Left kidney (tissue), 2 donors: Measurements from ENCODE around the gene IGFBPL1. TPM values are rescaled to one million over a fixed set of nuclear protein-coding genes. Genes with fewer than 3 reads are reported as not detected.
"Not testable (repeated sequence)": the region's sequence is repeated elsewhere in the genome, so short reads cannot be mapped to it uniquely, and the experiment has no call there.

Experiments
- DNase-seq: peaks from one replicate; pipeline ENCODE4 v3.0.0-alpha.2; 2013
- polyA plus RNA-seq: library from polyadenylated mRNA; unstranded; fragments of 120-200 nt; gene quantifications from one replicate; pipeline ENCODE4 v1.2.1, GENCODE V29; 2013; ENCODE audit not compliant: insufficient read length

The IGFBPL1 gene
- polyA plus RNA-seq, 1 donor = 1.9 TPM

DNA sequence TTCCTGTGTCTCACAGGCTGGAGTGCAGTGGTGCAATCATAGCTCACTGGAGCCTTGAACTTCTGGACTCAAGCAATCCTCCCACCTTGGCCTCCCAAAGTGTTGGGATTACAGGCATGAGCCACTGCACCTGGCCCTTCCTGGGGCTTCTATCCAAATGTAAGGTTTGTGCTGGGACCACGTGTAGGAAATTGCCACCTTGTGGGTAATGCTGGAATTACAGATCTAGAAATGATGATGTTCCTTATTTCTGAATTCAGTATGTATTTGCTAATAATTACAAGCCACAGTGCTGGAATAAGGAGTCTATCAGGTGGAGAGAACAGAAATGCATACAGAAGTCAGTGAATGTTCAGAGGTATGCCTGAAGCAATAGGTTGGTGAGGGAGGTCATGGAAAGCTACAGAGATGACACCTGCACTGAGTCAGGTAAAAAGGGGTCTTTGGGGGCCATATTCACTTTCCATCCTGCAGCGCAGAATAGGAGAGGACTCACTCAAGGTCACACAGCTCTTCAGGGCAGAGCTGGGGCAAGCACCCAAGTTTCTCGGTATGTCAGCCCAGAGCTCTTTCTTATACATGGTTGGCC lies 8.8 kb upstream of the IGFBPL1 start:
- no peak for DNase-seq

DNA sequence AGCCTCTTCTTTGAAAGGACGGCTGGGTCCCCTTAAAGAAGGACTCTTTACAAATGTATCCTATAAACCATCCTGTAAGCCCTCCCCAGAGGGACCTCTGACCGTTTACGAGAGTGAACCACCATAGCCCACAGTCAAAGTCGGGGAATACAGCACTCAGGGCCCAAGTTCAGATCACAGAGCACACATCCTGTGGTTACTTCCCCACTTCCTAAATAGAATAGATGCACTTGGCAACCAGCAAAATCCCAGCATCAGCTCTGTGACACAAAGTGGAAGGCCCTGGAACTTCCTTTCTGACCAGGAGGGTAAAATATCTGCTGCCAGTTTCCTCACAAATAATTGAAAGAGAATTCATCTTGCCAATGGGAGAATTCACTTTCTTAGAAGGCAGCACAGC lies 6.9 kb upstream of the IGFBPL1 start:
- DNase-seq = no peak

DNA sequence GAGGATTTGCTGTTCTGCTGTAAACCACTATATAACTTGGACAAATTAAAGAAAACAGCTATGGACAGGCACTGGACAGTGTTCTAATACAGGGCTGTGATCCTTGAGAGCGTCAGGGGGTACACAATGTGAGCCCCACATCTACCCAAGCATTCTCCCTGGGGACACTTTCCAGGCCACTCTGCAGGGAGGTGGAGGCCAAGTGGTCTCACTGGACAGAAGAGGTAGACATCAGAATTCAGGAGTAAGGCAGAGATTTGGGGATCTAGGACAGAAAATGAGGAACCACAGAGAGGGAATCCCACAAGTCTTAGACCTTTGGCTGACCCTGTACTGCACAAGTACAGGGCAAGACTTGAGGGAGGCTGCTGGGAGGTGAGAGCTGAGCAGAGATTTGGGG lies 3.8 kb upstream of the IGFBPL1 start:
- no peak for DNase-seq

DNA sequence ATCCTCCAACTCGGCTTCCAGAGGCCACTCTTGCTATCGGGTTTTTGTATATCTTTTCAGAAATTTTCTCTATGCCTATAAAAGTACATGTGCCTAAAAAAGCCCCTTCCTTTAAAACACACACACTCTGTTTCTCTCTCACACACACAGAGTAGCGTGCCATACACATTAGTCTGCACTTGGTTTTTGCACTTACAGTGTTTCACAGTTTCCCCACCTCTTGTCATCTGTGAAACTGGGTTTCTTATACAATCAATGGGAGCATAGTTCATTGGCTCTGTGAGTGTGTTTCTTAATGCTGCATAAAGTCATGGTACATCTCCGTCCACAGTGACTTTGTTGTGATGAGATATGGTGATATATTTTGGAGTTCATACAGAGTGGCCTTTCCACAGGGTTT lies 664 bp upstream of the IGFBPL1 start:
- DNase-seq = no peak

DNA sequence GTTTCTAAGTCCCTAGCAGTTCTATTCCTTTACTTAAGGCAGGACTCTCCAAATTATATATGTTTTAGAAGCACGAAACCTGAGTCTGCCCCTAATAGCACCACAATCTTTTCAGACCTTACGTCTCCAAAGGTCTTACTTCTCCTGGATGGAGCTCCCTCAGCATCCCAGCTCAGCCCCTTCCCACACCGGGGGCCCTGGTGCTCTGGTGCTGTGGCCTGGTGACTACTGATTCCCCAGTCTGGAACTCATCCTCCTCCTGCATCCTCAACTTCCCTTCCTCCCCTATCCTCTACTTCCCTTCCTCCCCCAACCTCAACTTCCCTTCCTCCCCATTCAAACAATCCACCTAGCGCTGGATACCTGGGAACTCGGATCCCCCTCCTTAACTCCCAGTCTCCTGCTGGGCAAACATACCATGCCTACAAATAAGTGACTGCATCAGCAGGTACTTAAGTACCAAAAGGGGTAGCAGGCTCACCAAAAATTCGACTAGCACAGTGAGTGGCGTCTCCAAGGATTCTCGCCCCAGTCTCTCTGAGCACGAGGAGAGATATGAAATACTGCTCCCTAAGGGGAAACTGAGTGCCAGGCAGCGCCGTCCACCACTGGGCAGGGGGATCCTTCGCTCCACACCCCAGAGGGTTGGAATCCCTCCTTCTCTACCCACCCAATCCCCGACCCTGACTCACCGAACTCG lies 831 bp downstream of the IGFBPL1 start:
- no peak for DNase-seq

DNA sequence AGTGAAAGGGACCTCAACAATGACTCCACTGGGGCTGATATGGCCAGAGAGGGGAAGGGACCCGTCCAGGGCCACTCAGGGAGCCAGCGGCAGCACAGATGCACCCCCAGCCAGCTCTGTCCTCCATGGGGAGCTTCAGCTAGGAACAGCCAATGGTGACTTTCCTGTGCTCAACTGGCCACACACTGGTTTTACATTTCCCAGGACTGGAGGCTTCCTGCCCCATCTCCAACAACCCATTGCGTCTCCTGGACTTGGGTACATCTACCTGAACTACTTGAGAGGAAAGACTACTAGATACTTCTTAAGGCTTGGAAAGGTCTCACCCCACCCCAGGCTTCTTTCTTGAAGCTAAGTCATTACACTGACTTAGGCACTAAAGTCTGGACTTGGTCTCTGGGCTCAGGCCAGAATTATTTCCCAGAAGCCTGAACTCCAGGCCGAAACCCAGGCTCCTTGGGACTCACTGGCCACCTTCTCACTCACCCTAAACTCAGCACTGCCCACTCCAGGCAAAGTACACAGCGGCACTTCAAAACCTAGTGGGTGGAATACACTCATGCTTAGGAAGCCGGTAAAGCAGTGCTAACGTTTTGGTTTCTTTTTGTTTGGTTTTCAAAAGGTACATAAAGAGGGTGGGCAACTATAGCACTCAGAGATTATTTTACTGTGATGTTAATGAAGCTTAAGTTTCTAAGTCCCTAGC lies 1.5 kb downstream of the IGFBPL1 start:
- DNase-seq = no peak

DNA sequence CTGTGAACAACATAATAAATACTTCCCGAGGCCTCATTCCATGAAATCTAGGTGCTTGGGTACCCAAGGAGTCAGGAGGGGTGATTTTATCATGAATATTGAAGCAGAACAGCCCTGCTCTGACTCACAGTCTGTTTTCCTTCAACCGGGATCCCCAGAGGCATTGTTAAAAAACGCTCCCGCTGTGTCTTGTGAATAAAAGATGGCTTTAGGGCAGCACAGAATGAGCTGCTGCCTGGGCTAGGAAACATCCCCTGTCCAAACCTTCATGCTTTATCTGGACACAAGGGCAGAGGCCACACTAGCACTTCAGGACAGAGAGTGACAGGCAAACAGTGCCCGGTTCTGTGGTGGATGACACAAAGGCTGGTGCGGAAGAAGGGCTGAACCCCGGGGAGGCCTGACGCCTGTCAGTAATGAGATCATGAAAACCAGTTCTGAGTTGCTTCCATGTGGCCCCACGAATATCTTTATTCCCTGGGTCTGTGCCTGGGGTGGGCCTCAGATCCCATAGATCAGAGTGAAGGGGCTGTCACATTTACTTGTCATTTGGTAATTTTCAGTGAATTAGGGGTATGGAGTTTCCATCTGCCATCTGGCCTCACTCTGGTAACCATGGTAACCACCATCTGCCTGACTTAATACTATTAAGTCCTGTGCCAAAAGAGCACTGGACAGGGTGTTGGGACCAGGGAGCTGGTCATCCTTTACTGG lies 2.6 kb downstream of the IGFBPL1 start:
- DNase-seq = no peak

DNA sequence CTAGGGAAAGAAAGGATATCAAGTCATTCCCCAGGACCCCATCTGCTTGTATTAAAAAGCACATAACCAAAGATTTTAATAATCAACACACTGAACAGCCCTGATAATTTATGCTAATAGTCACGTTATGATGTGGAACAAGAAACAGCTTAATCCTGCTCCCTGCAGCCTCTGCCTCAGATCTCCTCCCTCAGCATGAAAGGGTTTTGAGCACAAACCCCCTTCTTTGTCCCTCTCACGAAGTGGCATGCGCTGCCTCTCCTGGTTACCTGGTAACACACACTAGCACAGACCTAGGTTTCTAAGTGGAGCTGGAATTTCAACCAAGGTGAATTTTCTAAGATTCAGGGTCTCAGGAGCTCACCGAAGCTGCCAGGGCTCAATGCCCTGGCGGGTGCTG lies 5.1 kb downstream of the IGFBPL1 start:
- DNase-seq = no peak

DNA sequence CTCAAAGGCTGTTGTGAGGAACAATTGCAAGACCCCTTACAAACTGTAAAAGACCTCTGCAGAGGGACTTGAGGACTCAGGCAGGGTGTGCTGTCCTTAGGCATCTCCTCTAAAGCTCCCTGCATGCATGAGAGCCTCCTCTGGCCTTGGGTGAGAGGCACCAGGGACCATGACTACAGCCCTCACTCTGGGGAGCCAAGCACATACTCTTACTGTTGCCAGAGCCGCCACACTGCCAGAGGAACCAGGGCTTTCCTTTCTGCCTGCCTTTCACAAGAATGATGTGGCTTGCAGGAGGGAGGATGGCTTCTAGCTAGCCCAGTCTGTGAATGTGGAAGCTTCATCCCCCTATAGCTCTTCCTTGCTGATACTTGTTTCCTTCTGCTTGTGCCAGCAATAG lies 5.9 kb downstream of the IGFBPL1 start:
- DNase-seq = no peak

DNA sequence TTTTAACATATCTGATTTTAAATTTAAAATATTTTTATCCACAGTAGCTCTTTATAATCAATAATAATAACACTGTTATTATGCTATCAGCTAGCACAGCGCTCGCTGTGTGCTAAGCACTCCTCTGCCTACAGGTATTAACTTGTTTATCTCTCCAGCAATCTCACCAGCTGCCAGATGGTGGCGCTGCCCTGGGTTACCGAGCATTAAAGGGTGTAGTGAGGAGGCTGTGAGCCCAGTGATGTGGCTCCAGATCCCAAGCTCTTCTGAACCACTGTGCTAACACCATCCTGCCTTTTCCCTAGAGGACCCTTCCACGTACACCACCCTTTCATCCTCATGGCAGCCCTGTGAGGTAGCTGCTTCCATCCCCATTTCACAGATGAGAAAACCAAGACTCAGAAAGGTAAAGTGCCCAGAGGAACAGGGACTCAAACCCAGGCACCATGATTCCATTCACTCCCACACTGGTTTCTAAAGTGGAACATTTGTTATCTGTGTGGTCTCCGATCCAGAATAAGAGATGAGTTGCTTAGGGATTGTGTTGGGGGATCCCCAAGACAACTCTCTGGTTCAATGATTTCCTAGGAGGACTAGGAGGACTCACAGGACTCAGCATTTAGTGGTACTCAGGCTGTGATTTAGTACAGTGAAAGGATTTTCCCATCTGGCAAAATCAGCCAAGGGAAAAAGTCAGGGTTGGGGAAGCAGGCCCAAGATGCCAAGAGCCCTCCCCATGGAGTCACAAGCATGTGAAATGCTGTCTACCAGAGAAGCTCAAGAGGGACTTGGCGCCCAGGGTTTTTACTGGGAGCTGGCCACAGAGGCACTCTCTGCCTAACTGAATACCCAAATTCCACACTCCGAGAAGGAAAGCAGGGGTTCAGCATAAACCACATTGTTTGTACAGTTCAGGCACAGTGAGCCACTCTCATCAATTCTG lies 7.0 kb downstream of the IGFBPL1 start:
- DNase-seq = no peak

DNA sequence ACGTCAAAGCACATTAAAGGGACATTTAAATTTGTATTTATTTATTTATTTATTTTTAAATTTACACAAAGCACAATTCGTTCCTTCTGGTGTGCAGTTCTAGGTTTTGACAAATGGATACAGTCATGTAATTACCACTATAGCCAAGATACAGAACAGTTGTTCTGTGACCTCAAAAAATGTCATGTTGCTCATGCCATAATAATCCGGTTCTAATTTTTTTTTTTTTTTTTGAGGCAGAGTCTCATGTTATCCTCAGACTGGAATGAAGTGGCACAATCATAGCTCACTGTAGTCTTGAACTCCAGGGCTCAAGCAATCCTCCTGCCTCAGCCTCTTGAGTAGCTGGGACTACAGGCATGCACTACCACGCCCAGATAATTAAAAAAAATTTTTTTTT lies 7.8 kb downstream of the IGFBPL1 start:
- no peak for DNase-seq

DNA sequence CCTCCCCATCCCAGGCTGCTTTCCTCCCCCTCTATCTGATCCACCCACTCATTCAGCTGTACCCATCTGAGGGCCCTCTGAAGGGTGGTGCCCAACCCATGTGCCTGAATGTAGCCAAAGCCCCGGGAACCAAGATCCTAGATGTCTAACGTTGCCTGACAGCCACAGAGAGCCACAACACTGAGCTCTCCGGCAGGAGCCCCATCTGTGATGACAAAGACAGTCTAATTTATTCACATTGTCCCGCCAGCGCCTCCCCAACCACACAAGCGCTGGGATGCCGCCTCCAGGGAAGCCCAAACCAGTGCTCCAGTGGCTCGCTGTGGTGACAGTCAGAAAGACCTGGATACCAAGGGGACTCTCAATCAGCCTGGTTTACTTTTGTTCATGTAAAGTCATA lies 8.4 kb downstream of the IGFBPL1 start:
- DNase-seq = no peak

DNA sequence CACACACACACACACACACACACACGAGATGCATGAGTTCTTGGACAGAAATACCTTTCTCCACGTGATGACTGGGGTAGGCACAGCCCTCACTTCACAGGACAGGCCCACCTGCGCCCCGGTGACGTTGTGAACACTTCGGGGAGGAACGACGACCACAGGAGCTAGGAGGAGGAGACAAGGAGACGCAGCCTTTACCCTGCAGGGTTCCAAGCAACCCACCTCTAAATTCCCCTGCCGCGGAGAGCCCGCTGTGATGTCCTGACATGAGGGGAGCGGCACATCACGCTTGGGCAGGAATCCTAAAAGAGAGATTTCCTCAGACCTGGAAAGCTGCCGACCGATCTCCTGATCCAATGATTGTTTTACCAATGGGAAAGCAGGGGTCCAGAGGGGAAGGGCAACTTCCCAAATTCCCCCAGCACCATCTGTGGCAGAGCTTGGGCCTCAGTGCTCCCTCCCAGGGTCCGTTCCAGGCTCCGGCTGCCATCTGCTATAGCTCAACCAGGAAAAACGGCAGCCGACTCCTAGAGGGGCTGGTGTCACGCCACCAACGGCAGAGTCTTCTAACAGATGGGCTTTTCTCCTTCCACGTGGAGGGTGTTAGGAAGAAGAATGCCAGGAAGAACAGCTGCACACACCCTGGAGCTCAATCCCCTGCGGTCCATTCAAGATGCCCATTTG lies 10.1 kb downstream of the IGFBPL1 start:
- no peak for DNase-seq

DNA sequence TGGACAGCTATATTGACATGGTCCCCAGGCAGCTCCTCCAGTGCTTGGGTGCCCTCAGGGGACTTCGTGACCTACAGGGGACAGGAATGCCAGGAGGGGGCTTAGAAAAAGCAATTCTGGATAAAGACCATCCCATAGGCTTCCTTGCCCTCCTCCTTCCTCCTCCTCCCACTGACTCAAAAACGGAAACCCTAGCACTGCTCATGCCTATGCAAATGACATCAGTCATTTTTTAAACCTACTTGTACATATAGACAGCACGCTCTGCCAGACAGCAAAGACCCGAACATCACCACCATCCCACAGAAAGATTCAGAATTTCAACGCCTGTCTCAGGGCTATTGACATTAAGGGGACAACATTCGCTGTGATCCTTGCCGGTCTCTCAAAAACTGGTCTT lies 11.0 kb downstream of the IGFBPL1 start:
- DNase-seq = no peak

DNA sequence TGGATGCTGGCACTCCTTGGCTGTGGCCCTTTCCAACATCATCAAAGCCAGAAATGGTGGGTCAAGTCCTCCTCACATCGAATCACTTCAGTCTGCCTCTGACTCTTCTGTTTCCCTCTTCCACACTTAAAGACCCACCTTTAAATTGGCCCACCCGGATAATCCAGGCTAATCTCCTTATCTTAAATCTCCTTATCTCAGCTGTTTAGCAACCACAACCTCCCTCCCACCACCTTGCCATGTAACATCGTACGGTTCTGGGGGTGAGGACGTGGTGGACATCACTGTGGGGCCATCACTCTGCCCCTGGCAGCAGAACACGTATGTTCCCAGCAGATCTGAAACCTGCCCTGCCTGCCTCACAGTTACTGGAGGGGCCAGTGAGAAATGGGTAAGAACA lies 11.5 kb downstream of the IGFBPL1 start:
- no peak for DNase-seq

DNA sequence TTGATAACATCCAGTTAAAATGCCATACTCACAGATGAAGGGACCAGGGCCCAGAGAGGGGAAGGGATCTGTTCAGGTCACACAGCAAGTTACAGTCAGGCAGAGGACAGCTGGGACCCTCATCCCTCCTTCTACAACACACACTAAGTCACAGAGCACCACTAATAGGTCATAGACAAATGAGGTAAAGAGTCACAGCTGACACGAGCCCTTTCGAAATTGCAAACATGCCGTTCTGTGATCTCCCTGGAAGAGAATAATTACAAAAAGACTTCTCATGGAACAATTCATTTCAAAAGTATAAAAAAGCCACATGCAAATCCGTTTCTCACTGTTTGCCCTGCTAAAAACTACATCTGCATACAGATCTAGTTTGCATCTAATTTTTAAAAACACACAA lies 15.5 kb downstream of the IGFBPL1 start:
- no peak for DNase-seq

DNA sequence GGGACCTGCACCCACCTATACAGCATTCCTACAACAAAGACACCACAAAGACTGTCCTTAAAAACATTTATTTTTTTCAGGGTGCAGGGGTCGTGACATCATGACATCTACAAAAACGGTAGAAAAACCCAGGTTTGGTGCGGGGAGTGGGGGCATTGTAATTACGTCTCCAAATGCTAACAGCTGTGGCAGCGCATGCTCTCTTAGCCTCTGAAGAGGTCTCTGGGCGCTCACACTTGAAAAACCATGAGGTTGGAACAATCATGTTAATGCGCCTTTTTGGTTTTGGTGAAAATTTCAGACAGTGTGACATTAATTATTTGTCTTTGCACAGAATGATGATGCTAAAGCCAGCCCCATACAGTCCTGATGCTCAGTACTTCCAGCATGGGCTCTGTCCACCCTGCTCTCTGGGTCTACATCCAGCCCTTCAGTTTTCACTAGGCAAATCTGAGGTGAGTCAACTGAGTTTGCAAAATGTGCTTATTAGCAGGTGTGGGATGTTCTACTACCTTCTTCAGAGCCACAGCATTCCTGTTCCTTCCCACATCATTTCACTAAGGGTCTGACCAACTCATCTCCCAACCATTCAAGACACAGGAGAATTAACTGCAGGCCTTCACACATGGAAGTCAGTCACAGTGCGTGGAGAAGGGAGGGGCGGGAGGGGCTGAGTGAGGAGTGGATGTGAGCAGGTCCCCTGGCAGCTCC lies 17.6 kb downstream of the IGFBPL1 start:
- DNase-seq = no peak

DNA sequence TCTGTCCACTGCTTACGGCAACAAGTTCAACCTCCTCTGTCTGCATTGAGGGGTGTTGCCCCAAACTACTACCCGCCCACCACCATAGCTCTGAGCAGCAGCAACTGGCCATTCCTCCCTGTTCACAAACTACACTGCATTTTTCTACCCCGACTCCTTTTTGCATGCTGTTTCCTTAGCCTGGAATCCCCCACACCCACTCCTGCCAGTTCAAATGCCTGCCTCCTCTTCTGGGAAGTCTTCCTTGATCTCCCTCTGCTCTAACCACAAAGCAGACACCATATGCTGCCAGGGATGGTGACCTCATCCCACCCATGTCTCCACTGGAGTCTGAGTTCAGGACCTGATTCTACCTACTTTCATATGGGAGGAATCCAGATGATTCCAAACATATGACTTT lies 18.5 kb downstream of the IGFBPL1 start:
- DNase-seq = no peak

DNA sequence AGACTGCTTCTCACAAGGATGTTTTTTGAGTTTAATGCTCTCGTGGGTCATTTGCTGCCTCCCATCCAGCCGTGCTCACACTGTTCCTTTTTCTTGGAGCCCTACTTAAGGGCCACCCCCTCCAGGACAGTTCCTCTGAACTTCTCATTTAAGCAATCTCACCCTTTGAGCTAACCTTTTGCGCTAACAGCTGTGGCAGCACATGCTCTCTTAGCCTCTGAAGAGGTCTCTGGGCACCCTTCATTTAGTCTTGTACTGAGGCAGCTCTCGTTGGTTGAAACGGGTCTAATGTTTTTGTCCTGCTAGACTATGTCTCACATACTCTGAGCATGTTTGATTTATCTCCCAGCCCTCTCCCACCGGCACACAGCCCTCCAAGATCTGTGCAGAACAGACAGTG lies 19.9 kb downstream of the IGFBPL1 start:
- no peak for DNase-seq

DNA sequence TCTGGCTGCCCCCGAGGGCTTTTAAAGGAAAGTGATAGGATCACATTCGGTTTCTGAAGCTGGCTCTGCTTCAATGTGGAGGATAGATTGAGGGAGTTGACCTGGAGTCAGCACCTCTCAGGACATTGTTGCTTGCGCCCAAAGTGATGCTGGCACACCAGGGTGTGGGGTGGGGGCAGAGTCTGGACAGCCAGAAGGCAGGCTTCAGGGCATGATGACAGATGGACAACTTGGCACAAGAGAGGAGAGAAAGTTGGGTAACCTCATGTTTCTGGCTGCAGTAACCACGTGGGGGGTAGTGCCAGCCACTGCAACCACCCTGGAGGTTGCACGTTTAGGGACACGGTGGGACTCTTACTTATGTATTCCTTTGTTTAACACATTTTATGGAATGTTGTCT lies 22.3 kb downstream of the IGFBPL1 start:
- DNase-seq = no peak

DNA sequence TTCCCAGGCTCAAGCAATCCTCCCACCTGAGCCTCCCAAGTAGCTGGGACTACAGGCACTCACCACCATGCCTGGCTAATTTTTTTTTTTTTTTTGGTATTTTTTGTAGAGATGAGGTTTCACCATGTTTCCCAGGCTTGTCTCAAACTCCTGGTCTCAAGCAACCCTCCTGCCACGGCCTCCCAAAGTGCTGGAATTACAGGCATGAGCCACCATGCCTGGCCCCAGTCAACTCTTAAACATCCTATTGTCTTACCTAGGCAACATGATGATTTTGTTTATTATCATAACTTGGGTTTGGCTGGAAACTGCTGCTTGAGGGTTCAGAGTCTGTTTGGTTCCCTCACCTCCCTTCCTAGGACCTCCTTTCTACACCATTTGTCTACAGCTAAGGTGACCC lies 25.1 kb downstream of the IGFBPL1 start:
- DNase-seq = not testable (repeated sequence)
